ENCODE results near the gene UNC5A.

Gene UNC5A

DNA sequence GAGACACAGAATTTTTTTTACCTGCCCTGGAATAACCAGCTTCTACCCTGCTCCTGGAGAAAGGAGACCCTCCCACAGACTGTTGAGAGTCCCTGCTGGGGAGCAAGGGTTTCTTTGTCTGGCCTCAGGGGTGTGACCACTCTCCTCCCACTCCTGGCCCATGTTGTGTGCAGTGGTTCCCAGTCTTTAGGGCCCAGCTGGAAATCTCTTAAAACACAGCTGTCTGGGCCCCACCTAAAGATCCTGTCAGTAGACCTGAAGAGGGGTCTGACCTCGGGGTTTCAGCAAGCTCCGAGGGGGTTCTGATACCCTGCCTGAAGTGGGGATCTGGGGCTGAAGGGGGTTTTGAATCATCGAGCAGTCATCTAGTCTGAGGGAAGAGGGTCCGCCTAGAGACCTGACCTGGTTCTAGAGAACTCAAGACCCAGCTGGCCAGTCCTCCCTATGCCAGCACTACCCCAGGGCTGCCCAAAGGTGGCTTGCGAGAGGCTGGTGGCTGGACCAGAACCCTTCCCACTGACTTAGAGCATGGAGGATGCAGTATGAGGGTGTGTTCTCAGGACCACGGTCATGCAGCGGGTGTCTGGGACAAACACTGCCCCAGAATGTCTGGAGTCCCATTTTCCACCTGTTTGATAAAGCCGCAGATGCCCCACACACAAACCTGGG lies 8.1 kb upstream of the UNC5A start:
- DNase-seq = no peak

DNA sequence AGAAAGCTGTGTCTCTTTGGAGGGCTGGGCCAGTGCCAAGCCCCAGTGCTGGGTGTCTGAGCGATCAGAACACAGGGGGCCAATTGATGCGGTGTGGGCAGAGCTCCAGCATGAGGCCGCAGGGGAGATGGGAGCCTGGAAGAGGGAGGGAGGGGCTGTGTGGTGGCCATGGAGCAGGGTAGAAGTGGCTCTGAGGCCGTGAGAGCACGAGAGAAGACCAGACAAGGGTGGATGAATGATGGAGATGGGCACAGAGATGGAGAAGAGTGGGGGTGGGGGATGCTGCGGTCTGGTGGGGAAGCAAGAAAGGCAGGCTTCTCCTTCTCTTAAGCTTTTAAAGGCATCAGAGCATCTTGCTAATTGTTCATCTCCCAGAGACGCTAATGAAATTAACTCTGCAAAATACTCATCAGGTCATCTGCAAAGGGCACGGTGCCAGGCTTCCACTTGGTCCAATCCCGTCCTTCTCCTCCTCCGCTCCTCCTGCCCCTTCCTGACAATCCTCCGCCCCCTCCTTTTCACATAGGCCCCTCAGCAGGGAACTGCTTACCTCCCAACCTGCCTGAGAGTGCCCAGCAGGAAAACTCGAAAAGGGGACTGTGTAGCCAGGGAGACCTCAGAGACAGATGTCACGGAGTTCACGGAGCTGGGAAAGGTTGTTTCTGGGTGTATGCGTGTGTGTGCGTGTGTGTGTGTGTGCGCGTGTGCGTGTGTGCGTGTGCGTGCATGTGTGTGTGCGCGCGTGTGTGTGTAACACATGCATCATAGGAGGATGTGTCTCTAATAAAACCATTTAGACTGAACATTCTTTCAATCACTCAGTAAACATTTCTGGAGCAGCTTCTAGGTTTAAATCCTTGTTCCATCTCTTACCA lies 7.1 kb upstream of the UNC5A start:
- DNase-seq = no peak

DNA sequence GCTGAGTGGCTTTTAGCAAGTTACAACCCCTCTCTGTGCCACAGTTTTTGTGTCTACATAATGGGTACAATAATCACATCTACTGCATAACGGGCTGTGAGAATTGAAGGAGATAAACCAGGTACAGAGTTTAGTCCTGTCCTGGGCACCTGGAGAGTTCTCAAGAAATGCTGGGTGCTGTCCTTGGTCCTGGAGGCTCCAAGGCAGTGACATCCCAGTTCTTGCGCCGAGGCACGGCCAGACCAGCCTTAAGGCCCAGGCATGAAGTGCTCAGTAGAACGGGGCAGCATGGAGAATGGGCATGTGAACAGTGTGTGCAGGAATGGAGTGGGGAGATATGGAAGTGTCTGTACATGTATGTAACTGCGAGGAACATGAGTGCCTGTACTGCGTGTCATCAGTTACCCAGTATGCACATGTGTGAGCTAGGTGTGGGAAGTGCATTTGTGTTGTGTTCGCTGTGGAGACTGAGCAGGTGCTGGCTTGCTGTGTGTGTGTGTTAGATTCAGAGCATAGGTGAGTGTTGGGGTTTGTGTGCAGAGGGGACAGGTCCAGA lies 6.3 kb upstream of the UNC5A start:
- peak; percentile 53 for DNase-seq

DNA sequence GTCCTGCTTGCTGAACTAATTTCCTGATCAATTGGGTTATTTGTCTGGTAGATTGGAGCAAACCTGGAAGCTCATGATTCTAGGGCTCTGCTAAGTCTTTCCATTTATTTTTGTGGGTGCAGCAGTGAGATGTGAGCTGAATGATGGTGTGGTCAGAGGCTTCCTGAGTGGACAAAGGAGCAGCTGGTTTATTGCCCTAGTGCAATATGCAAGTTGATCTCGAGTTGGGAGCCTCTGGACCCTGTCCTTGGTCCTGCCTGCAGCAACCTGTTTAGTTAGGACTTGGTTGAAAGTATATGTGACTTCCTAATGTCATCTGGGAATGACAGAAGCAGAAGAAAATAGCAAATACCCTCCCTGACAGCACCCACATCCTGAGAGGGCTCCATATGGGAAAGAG lies 4.2 kb upstream of the UNC5A start:
- DNase-seq = no peak

DNA sequence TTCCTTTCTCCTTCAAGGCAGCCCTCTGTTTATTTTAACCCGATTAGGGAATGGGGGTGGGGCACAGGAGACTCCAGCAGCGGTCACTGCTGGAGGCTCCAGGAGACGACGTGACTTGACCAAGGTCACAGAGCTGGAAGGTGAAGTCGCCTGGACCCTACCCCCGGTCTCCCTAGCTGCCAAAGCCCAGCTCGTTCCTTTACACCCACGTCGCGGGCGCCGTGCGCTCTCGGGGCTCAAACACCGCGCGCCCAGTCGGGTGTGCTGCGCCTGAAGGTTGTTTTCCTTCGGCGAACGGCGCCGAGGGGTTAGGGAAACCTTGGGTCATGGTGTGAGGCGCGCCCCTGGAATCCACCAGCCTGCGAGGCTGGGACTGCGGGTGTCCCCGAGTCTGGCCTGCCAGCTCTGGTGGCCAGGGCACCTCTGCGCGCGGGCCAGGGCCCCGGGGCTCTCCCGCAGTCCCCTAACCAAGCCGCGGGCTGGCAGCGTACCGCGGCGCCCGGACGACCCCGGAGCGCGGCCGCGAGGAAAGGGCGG lies 747 bp upstream of the UNC5A start:
- DNase-seq = no peak

DNA sequence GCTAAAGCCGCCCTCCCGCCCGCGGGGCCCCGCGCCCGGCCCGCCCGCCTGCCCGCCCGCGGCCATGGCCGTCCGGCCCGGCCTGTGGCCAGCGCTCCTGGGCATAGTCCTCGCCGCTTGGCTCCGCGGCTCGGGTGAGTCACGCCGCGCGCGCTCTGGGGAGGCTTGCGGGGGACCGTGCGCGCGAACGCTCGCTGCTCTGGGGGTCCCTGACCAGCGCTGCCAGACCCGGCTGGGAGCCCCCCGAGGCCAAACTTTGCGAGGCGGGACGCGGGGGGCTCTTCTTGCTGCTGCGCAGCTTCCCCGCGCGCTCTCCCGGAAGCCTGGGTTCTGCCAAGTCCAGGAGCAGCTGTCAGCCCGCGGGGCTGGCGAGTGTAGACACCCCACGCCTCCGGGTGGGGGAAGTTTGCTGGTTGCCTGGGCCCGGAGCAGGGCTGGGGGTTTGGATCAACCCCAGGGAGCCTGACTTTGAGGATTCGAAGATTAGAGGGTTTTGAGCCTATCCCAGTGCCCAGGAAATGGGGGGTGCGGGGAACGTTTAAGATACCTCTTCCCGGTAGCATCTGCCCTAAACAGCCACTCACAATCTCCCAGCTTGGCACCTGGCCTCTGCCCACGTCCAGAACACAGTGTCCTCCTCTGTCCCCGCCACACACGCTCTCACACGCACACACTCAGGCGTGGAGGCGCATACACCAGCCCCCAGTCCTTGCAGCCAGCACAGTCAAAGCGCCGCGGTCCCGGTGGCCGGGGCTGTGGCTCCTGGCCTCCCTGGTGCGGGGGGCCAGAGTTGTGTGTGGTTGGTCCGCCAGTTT lies 535 bp downstream of the UNC5A start:
- DNase-seq = no peak

DNA sequence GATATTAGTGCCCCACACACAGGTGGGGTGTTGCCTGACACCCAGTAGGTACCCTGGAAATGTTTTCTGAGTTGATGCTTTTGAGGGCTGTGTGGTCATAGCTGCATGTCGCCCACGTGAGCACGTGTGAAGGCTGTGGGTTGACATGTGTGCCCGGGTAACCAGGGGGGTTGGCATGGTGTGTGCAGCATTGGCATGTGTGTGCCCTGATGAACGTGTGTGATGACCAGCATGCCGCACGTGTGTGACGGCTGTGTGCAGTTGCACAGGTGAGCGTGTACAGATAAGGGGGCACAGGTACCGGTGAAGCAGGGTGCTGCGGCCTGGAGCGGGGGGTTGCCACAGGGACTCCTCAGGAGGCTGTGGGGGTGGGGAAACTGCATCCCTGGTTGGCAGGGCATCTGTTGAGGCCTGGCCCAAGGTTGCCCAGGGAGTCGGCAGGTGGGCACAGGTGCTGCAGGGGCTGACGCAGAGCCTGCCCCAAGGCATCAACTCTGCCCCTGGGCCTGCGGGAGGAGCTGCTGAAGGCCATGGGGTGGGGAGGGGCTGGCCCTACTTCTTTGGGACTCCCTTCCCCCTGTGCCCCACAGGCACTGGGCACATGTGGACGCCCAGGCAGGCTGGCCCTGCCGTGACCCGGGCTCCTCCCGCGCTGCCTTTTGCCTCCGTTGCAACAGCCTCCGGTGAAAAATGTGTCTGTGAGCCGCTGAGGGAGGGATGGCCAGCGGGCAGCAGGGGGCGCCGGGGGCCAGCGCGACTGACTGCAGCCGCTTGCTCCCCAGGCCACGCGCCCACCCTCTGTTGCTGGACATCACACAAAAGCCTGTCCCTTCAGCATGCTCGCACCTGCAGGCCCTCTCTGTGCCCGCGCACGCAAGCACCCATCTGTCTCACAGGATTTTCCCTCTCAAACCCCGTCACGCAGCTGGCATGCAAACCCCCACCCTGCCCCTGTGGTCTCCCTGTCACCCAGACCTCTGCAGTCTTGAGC lies 2.2 kb downstream of the UNC5A start:
- DNase-seq = no peak

DNA sequence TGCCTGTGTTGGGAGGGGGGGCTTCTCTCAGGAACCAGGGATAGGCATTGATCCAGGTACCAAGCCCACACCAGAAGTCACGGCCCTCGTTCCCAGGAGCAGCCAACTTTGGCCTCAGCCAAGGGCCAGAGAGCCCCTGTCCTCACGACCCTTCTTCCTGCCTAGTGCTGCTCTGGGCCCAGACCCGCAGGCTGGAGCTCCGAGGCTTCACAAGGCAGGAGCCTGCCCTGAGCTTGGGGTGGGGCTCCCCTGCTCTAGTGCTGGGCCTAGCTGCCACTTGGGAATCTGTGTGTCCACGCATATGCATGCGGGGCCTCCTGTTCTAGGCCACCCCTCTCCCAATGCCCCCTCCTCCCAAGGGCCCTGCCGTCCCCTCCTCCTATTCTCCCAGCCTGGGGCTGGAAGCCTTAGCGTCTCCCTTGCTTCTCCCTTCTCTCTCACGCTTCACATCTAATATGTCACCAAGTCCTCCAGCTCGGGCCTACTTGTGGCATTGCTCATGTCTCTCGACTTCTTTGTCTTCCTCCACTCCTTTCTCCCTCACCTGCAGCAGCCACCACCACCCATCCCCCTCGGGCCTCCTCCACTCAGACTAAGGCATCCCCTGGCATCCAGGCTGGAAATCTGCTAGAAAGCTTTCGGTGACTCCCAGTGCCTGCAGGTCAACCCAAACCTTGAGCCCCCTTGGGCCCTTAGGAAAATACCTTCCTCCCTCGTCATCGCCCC lies 3.4 kb downstream of the UNC5A start:
- no peak for DNase-seq

DNA sequence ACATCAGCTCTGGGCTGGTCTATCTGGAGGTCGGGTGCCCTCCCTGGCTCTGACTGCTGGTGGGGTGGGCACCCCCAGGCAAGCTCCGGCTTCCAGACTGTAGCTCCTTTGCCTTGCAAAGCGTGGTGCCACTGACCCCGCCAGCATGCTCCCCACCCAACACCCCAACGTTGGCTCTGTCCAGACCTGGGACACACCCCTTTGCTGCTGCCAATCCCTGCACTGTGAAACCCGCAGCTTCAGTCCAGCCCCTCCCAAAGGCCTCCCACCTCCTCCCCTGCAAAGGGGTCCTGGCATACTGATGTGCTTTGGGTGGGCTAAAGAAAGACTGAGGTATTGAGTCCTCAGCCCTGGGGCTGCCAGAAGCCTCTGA lies 3.9 kb downstream of the UNC5A start:
- no peak for DNase-seq

DNA sequence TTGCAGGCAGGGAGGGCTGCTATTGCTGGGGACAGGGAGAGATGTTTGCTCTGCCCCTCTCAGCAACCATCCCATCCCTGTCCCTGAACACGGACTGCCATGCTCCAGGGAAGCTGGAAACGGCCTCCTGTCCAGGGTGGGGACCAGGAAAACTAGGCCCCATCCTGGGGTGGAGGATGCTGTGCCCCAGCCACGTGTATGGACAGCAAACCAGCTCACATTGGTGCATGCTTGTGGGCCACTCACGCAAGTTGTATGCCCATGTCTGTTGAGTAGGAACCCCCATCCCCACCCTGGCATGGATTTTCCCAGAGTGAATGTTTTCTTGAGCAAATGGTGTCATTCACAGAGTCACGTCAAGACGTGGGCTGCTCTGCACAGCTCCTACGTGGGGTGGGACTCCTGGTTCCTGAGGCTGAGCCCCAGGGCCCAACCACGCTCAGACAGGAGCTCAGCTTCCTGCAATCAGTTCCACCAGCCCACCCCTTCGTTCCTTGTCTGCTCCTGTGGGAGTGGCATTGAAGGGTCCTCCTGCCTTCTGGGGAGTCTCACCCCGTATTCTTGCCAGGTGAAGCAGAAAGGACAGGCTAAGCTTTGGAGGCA lies 4.6 kb downstream of the UNC5A start:
- DNase-seq = no peak

DNA sequence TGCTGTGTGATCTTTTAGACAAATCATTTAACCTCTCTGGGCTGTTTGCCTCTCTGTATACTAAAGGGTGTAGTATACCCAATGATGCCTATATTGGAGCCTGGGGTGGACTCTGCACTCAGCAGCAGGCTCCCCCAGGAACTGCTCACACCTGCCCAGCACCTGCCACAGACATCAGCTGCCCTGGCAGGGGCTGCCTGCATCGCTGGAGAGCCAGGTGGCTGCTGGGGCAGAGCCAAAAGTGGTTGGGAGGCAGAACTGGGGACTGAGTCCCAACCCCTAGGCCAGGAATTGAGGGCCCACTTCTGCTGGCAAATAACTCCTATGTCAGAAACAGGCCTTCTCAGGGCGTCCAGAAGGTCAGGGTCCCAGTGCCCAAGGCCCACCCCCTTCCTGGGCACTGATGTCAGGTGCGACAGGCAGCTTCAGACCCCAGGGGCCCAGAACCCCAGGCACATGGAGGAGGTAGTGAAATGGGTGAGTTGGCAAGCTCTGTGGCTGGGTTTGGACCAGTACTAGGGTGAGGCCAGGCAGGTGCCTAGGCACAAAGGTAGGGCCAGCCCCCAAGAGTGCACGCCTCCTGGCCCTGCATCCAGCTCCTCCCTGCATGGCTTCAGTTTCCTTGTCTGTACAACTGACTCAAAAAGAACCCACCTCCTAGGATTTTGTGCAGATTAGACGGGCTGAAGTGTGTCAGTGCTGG lies 5.8 kb downstream of the UNC5A start:
- DNase-seq = no peak

DNA sequence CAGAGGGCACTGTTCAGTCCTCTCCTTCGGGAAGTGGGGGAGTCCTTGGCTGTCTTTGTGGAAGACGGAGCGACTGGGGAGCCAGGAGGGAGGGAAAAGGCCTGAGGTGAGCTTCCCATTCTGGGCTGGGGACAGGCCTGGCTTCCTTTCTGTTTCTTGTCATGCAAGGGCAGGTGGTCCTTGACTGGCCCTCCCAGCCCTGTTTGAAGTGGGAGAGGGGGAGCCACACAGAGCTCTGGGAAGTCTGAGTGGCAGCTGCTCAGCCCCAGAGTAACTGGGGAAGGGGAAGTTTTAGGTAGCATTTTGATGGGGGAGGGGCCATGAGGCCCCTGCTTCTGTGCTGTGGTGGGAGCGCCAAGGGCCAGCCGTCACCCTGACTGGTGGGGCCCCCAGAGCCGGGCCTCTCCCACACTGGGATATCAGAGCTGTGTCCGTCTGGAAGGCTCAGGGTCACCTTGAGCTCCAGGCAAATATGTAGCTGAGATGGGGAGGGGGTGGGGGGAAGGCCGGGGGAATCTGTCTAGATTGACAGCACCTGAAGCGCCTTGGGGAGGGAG lies 6.5 kb downstream of the UNC5A start:
- no peak for DNase-seq

DNA sequence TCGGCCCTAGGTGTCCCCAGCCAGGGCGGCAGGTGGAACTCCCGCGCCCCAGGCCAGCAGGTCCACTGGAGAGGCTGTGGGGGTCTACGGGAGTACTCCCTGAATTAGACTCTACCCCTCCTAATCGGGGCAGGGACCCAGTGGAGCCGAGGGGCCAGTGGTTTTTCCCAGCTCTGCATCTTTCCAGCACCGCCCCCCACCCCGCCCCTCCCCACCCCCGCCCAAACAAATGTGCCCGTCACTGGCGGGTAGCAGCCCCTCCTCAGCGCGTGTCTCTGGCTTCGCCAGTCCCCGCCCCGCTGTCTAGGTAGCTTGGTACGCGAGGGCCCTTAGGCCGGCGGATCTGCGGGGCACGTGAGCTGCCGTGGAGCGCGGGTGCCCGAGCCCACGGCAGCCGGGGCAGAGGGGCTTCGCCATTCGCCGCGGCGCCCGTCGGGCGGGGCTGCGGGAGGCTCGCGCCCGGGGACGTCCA lies 7.0 kb downstream of the UNC5A start:
- DNase-seq = no peak

DNA sequence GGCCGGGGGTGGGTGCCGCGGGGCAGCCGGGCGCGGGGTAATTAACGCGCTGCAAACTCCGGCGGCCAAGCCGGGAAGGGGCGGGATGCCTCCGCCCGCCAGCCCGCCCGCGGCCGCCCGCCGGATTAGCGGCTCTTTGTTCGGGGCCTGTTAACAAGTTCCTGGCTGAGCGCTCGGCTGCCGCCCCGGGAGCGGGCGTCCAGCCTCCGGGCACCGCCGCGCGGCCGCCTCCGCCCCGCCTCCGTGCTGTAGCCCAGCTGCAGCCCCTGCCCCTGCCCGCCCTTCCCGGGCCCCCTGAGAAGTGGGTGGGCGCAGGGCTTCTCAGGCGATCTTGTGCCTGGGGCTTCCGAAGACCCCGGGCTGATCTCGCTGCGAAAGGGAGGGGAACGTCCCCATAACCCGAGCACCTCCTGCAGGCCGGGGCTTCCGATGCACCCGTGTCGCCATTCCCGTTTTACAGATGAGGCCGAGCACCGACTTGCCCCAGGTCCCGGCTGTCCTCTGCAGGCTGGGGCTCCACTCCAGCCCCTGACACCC lies 7.5 kb downstream of the UNC5A start:
- peak; percentile 44 for DNase-seq

DNA sequence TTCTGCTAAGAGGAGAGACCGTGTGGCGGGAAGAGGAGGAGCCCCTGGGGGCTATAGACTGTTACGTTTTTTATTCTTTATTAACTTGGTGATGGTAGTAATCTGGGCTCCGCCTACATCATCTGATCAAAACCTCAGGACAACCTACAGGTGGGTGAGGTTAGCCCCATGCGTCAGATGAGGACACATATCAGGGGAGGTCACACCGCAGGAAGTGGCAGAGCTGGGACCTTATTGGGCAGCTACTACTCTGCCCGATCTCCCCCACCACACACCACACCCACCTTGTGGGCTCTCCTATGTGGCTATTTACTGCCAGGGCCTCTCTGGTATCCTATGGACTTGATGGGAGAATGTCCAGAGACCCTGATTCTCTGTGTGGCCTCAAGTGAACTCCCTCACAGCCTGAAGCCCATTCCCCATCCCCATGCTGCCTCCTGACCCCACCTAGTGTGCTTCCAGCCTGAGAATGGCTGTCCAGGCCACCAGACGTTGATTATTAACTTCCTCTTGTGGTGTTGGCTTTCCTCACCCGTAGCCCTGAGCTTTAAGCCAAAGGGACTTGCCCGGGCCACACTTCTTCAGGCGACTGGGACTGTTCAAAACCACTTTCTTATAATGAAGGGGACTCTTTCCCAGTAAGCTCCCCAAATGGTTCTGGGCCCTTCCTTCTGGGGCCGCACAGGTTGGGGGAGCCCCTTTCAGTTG lies 8.2 kb downstream of the UNC5A start:
- no peak for DNase-seq

DNA sequence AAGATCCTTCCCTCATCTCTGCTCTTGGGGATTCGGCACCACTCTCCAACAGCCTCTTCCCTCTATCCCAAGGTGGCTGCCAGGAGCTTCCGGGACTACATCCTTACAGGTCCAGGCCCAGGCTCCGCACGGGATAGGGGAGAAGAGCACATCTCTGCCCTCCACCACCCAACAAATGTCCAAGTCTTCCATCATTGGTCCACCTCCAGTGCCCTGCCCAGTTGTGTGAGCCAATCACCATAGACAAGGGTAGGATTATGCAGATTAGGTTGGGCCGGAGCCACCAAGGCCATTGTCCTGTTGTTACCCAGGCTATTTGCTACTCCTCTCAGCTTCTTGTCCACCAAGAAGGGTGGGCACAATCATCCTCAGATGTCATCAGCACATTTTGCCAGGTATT lies 9.1 kb downstream of the UNC5A start:
- no peak for DNase-seq

DNA sequence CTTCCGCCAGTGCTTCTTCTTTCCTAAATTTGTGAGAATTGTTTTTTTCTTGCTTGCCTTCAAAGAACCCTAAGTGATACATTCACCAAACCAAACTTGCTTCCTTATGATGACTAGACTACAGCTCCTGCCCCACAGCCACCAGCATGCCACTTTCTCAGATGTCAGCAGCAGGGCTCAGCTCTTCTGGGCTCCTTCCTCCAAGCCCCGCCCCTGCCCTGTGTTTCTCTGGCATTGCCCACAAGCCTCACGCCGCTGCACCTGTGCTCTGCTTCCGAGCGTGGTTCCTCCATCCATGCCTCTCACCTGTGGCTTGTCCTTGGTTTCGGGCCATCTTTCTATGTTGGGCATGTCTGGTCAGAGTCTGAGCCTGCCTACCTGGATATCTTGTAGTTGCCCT lies 10.6 kb downstream of the UNC5A start:
- DNase-seq = no peak

DNA sequence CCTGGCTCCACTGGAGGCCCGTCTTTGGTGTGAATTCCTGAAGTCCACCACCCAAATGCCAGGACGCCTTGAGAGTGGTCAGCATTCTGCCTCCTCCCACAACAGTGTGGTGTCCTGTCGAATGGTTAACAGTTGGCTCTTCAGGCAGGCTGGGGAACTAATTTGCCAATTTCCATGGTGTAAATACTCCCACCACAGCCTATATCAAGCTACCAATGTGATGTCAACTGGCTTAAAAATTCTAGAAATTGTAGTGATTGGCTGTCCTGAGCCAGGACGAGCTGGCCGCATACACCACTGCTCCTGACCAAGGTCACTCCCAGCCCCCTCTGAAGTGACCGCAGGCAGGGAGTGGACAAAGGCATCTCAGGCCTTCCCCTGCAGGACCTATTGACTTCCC lies 11.1 kb downstream of the UNC5A start:
- DNase-seq = no peak

Measured in activated CD4-positive, alpha-beta T cell treated with anti-CD3 and anti-CD28 coated beads for 48 hours (primary cell).